ENCODE measurements around the gene GHSR.

The GHSR gene, protein sequence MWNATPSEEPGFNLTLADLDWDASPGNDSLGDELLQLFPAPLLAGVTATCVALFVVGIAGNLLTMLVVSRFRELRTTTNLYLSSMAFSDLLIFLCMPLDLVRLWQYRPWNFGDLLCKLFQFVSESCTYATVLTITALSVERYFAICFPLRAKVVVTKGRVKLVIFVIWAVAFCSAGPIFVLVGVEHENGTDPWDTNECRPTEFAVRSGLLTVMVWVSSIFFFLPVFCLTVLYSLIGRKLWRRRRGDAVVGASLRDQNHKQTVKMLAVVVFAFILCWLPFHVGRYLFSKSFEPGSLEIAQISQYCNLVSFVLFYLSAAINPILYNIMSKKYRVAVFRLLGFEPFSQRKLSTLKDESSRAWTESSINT

DNA sequence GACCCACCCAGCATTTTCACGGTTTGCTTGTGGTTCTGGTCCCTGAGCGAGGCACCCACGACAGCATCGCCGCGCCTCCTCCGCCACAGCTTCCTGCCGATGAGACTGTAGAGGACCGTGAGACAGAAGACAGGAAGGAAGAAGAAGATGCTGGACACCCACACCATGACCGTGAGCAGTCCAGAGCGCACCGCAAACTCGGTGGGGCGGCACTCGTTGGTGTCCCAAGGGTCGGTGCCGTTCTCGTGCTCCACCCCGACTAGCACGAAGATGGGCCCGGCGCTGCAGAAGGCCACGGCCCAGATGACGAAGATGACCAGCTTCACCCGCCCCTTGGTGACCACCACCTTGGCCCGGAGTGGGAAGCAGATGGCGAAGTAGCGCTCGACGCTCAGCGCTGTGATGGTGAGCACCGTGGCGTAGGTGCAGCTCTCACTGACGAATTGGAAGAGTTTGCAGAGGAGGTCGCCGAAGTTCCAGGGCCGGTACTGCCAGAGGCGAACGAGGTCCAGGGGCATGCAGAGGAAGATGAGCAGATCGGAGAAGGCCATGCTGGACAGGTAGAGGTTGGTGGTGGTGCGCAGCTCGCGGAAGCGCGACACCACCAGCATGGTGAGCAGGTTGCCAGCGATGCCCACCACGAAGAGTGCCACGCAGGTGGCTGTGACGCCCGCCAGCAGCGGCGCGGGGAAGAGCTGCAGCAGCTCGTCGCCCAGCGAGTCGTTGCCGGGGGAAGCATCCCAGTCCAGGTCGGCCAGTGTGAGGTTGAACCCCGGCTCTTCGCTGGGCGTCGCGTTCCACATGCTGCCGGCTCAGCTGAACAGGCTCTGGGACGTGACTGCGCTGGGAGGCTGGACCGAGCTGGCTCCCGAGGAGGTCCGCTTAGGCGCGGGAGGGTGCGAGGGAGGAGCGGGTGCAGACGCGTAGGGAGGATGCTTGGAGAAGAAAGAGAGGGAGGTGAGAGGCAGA lies at the start of gene GHSR:
Gene GHSR, minus strand, starts transcription at position 846 of the 969 bp plus-strand sequence. Its CDS starts 43 bp downstream, at position 803.
- DNase-seq = no peak

DNA sequence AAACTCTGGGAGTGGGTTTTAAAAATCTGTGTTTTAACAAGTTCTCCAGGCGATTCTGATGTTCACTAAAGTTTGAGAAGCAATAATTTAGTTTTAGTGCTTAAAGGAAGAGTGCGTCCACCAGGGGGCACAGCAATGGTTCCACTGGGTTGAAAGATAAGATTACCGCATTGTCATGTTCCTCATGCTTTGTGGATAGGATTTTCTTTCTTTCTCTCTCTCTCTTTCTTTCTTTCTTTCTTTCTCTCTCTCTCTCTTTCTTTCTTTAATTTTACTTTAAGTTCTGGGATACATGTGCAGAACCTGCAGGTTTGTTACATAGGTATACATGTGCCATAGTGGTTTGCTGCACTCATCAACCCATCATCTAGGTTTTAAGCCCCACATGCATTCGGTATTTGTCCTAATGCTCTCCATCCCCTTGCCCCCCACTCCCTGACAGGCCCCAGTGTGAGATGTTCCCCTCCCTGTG lies 42.0 kb upstream of the GHSR start:
- peak; percentile 74 for DNase-seq

DNA sequence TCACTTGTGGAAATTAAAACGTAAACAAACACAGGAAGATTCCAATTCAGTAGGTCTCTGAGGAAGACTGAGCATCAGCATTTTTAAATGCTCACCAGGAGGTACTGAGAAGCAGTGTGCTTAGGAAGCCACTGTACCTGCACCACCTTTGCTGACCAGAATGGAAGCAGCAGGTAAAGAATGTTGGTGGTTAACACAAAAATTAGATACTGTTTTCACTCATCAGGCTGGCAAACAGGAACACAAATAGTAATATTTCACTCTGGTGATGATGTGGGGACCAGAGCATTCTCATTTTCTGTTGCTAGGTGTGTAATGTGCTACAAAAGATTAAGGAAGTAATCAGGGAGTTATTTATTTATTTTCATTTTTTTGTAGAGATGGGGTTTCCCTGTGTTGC lies 29.9 kb upstream of the GHSR start:
- no peak for DNase-seq

DNA sequence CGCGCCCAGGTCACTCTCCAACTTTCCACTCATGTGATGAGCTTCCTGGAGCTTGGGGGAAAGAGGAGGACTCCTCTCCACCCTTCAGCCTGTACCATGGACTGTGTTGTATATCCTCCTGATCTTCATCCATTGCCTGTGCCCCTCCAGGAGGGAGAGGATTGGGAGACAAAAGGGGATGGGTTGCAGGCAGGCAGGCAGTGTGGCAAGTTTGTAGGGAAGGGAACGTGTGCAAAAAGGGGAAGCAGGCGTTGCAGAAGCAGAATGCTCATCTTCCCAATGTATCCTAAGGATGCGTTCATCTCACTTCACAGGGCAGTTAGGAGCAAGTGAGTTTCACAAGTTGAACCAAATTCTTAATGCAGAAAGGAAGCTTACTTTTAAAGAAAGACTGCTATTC lies 28.1 kb upstream of the GHSR start:
- no peak for DNase-seq

DNA sequence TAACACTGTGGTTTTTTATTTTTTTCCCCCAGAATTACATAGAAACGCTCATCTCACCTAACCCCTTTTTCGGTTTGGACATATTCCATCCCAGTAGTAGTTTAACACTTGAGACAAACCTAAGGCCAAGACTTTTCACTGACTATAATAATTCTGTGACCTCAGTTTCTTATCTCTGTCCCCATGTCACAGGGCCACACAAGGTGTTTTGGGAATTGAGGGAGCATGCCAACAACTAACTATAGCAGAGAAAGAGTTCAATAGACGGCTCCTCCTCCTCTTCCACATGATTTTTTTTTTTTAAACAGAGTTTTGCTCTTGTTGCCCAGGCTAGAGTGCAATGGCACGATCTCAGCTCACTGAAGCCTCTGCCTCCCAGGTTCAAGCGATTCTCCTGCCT lies 27.4 kb upstream of the GHSR start:
- no peak for DNase-seq

DNA sequence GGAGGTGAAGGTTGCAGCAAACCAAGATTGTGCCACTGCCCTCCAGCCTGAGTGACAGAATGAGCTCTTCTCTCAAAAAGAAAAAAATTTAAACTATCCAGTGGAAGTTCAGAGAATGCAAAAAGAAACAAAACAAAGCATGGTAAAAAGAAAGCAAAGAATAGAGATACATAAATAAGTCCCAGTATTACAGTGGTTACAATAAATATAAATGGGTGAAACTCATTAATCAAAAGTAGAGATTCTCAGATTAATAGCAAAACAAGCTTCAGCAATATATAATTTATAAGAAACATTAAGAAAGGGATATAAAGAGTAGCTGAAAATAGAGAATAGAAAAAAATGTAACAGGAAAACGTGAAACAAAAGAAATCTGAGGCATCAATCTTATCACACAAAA lies 23.6 kb upstream of the GHSR start:
- no peak for DNase-seq

DNA sequence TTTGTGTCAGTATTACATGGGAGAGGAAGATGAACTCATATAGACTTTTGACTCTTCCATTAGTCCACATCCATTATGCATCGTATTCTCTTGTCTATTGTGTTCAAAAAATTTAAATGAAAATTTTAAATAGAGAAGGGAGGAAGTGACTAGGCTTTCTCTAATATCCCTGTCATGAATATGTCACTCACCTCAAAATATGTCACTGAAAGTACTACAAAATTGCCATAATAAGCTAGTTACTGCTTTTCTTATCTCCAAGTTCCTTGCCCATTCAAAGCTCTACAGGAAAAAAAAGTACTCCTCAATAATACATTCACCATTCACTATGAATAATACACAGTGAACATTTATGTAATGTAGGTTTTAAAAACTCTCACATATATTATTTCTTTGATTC lies 22.3 kb upstream of the GHSR start:
- no peak for DNase-seq

DNA sequence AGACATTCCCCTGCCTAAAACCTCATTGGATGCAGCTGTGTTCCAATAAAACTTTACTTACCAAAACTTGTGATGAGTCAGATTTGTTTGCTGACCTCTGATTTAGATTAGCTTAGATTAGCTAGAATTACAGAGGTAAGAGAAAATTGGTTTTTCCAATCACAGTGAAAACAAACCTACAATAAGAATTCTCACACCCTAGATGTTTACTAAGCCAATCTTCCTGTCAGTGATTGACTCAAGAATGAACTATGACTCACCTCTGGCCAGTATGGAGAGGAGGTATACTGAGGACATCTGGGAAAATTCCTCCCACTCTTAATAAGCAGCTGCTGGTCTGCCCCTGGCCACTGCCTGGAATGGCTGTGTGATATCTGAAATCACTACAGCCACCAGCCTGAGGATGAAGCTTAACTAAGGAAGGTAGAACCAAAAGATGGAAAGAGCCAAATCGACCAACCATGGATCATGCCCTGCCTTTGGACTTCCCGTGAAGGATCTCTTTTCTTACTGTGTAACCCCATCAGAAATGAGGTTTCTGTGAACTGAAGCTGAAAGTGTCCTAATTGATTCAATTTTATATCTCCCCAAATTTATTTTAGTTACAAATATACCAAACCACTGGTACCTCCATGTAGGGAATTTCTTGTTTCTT lies 19.0 kb upstream of the GHSR start:
- DNase-seq = no peak

DNA sequence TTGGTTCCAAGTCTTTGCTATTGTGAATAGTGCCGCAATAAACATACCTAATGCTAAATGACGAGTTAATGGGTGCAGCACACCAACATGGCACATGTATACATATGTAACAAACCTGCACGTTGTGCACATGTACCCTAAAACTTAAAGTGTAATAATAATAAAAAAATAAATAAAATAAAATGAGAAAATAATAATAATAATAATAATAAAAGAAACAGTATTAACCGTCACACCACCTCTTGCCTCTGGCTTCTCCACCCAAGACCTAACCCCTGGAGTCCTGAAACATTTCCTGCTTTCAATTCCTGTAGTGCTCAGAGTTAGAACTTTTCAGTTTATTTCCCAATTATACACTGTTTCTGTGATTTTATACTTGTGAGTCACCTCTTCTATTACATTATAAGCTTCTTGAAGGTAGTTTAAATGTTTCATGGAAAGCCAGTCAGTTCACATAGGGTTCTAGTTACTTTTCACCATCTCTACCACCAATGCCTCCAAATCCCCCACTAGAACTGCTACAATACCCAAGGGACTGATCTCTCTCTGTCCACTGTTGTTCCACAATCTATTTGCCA lies 18.4 kb upstream of the GHSR start:
- no peak for DNase-seq

DNA sequence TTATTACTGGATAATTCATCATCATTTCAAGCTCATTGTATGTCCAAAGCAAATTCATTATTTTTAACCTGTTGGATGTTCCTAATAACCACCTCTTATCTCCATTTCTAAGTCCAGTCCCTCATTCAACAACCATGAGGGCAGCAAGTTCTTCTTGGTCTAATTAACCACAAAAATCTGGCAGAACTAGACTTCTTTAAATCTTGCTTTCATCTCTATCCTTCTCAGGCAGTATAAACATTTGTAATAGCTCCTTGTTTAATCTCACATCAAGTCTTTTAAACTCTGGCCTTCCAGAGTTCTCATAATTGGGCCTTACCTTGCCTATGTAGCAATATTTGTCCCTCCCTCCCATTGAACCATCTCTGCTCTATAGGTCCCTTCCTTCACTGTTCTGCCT lies 17.0 kb upstream of the GHSR start:
- no peak for DNase-seq

DNA sequence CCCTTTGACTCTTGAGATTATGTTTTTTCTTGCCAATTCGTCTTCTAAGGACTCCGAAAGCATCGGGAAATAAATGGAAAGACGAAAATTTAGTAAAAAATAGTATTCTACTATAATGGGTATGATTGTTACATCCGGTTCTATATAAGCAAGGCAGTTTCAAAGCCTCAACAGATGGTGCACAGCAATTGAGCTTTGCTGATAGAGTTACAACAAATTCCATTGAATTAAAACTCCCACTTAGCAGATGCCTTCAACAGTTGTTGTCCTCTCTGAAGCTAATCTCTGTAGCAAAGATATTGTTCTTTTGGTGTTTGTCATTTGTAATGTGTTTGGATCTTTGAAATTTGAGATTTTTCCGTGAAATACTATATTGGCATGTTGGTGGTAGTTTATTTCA lies 16.1 kb upstream of the GHSR start:
- no peak for DNase-seq

DNA sequence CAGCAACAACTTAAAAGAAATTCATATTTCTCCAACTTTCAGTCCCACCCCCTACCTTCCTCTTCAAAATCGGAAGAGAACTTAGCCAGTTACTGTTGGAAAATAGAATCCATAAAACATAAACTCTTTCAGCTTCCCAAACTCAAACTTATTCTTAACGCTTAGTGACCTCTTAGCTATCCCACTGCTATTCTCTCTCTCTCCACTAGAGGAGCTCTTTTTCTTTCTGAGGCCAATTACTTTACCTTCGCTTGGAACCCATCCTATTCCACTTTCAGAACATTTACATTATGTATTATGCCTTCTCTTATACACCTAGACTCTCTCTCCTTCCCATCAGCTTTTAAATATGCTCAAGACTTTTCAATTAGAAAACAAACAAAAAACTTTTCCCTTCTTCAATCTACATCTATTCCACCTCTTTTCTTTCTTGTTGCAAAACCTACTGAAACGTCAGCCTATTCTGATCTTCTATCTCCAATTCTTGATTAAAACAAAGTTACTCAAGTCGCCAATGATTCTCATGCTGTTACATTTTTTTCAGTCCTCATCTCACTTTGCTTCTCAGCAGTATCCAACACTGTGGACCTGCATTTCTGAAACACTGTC lies 13.4 kb upstream of the GHSR start:
- no peak for DNase-seq

DNA sequence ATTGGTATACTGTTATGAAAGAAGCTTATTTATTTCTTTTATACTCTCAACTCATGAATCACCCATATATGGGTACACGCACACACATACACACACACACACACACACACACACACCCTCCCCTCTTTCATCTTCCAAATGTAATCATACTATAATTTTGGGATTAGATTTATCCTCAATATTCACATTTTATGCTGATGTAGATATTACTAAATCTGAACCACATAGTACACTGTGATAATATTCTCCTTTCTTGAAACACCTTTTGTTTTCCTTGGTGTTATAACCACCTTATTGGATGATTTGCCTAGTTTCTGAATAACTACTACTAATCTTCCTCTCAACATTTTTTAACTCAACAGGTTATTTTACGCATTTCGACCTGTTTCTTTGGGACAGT lies 8.1 kb upstream of the GHSR start:
- no peak for DNase-seq

DNA sequence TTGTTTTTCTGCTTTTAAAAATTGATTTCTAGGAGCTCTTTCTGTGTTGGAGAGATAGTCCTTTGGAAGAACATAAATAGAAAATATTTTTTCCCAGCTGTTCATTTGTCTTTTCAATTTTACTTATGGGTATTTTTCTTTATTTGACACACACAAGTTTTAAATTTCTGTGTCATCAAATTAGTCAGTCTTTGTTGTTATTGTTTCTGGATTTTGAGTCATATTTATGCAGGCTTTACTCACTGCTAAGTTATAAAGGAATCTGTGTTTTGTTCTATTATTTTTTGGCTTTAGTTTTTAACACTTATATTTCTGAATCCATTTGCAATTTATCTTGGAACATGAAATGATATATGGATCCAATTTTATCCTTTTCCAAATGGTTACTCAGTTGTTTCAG lies 5.9 kb upstream of the GHSR start:
- no peak for DNase-seq

DNA sequence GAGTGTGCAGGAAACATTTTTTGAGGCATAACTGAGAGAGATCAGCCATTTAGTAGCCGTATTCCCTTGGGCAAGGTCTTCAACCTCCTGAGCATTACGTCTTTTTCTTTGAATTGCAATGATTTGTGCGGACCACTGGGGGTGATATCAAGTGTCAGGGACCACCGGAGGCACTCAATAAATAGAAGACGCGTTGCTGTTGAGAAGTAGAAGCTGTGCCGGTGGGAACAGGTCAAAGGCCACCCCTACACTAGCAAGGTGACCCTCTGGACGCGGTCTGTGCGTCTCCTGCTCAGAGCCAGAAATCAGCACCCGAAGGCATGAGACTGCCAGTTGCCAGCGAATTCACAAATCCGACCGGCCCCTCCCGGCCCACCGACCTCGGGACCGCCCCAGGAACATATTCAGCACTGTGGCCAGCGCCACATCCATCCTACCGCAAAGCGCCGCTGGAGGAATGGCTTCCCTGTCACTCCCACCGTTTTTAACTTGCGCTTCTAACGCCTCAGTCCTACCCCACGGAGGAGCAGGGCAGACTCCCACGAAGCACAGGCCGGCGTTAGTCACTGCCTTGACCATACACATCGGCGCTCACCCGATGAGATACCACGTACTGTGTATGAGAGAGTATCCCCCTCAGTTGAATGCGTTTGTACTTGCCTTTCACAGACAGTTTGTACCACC lies 1.4 kb upstream of the GHSR start:
- DNase-seq = no peak

DNA sequence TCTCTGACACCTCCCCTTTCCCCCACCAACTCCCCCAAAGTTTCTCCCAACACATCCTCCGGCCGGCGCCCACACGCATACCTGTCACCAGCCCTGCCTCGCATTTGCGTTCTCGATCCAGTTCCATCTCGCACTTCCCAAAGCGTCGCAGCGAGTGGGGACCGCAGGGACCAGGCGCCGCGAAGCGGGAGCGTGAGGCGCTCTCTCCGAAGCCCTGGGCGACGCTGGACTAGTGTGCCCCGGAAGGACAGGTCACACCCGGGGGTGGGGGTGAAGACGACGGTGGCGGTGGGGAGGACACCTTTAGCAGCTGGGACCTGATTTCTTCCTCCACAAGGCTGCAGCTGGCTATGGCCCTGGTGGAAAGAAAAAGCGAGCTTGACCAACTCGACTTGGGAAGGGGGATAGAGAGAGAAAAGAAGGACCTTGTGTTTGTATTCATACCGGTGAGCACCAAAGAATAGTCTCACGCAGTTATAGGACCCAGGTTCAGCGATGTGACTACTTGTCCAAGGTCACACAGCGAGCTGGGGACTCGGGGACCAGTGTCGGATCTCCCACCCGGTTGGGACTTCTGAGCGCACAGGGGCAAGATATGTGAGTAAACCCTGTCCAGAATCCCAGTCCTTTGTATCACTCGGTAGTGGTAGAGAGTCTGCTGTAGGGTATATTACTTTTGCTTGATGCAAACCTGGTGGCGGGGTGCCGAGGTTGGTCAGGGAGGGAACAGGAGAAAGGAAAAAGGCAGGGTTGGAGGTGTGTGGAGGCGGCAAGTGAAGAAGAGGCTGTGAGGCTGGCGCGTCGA lies 607 bp upstream of the GHSR start:
- DNase-seq = no peak

DNA sequence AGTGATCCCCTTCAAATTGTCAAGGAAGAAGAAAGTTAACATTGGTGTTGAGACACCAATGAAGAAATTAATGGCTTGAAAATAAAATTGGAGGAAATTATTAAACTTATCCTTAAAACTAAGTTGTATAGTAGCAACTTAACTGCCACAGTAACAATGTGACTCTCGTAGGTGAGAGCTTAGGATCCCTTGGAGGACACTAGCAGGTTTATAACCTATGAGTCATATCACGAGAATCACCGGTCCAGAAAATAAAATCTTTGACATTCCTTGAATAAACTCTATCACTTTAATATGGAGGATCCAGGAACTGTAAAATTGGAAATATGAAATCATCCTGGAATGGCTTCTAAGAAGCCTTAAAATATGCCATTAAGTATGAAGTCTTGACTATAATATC lies 2.1 kb downstream of the GHSR start:
- no peak for DNase-seq

DNA sequence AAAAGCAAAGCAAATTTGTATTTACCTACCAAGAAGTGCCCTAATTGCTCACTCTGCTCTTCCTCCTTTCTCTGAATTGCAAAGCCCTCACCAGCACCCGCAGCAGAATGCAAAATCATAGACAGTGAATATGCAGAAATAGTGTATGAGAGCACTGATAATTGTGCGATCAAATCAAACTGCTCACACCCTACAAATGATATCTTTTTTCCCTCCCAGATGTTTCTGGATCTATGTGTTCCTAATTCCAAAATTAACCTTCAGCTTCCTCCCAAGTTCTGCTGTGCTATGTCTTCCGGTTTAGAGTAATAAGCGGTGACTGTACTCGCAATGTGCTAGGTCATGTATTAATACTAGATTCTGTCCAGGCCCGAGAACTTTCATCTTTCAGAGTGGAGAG lies 3.4 kb downstream of the GHSR start:
- DNase-seq = no peak

DNA sequence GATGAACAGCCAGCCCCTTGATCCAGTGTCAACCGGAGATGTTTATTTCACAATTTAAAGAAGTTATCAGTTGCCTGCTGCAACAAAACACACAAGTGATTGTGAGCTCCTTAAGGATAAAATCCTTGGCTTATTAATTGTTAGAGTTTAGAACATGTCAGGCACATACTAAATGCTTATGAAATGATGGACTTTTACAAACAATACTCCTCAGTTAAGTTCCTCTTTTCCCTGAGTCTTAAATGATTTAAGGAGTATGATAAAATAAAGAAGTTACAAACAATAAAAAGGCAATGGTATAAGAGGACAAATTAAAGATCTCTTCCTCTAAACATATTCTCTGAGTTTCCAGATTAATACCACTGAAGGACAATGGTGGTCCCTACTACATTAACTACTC lies 5.7 kb downstream of the GHSR start:
- no peak for DNase-seq

DNA sequence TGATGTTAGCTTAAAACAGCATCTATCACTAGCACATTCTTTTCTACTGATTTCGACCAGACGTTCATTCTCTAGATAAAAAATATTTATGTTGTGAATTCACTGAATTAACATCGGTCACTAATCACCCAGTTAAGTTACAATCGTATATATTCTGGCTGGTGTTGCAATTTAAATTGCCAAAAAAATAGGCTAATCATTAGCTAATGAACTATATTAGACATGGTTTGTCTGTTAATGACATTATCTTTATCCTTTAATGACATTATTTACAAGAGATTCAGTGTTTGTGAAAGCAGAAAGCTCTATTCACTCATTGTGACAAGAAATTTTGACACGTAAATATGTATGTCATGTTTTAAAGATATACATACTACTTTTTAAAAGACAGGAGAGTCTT lies 6.7 kb downstream of the GHSR start:
- DNase-seq = no peak

DNA sequence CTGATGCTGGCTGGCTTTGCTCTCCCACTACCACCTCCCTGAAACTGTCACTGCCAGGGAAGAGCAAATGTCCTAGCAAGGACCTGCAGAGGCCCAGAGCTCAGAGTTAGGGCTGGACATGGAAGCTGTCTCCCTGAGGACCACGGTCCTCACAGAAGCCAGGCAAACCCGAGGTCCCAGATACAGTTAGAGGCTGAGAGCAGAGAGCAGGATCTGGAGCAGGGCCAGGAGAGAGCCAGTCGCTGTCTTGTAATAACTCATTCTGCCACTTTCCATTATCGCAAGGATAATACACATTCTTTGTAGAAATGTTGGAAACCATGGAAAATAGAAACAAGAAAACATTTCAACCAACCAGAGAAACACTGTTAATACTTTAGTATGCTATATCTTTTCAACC lies 10.1 kb downstream of the GHSR start:
- DNase-seq = no peak

Measured in amniotic stem cell (primary cell).